Activated CD8-positive, alpha-beta memory T cell treated with anti-CD3 and anti-CD28 coated beads for 1 hour (primary cell): ENCODE results near the gene TMEM184A.

Experiments used
- DNase-seq, 2 donors: peaks; one replicate each; pipeline ENCODE4 v3.0.0-alpha.2; 2020; ENCODE audit warnings: low read depth in 1 of 2; ENCODE audit errors: extremely low read depth in 1 of 2

The TMEM184A gene

DNA sequence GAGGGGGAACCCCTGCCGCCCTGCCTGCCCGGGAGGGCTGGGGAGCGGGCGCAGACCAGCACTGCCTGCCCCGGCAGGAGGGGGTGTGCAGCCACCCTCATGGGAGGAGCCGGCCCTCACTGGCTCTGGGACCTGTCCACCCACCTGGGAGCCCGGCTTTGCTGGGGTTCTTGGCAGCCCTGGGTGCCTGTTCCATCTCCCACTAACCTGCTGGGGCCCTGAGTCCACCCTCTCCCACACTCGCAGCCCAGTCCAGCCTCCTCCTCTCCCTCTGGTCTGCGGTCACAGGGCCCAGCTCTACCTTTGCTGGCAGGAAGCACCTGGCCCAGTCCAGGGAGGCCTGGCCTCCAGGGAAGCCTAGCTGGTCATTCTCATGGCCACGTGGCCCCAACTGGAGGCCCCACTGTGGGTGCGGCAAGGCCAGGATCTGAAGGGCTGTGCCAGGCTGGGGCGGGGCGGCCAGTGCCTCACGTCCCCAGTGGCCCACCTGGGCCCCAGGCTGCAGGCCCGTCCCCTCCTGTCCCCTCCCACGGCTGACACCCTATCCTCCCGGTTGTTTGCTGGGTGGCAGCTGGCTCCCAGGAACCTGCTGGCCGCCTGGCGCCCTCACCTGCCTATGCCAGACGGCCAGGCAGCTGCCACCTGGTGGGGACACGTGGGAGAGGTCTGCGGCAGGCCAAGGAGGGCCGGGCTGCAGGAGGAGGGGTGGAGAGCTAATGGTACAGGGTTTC, at the start of gene TMEM184A:
Gene TMEM184A (minus strand): TSS at position 393 of the 731 bp plus-strand sequence. CDS start 721 bp downstream, outside the sequence.
- no peak for DNase-seq

DNA sequence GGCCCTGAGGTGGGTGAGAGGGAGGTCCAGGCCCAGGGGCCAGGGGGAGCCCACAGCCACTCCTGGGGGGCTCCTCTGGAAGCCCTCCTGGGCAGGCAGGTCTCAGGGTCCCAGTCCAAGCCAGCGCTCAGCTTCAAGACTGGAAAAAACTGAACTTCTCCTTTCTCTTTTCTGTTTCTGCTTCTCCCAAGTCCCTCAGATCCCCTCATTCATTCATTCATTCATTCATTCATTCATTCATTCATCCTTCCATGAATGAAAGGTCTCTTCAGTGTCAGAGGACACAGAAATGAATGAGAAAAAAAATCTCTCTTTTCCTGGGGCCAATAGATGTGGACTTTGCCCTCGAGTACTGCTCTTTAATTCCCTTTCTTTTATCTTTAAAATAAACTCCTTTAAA, 48.4 kb upstream of the TMEM184A start:
- DNase-seq, result no peak

DNA sequence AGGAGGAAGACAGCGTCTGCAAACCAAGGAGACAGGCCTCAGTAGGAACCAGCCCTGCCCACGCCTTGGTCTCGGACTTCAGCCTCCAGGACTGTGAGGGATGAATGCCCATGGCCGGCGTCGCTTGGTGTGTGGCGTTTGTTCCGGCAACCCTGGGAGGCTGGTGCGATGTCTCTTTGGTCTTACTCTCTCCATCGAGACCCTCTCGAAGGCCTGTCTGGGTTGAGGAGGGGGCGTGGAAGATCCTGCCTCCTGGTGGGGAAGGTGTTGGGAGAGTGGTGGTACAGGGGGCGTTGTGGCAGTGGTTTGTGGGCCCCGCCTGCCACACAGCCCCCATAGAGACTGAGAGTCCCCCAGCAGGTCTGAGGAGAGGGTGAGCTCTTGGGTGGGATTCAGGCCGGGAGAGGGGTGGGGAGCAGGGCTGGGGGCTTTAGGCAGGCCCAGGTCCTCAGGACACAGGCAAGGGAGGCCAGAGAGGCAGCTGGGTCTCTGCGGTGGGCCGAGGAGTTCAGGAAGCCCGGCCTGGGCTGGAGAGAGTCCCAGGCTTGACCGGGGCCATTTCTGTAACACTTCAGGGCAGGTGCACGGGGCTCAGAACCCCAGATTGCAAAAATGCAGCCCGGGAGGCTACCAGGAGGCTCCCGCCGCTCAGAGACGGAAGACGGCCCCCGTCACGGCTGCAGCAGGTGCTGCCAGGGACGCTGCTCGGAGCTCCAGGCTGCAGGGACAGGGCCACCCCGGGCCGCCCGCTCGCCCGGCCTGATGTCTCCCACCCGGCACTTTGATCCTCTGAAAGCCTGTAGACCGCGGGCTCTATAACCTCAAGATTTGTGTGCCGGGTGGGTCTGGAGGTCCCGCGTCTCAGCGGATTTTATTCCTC, 47.6 kb upstream of the TMEM184A start:
- no peak for DNase-seq

DNA sequence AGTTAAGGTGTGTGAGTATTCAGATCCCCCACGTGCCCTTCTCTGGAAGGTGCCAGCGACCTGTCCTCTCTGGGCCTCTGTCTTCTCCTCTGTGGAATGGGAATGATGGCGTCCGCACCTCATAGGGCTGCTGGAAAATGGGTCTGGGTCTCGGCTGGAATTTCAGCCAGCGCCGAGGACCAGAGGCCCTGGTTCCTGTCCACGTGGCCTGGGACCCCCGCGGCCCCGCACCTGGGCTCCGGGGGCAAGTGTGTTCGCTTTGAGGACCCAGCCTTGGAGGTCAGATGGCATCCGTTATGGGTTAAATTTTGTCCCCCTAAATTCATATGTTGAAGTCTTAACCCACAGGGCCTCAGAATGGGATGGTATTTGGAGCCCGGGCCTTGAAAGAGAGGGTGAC, 46.4 kb upstream of the TMEM184A start:
- no peak for DNase-seq

DNA sequence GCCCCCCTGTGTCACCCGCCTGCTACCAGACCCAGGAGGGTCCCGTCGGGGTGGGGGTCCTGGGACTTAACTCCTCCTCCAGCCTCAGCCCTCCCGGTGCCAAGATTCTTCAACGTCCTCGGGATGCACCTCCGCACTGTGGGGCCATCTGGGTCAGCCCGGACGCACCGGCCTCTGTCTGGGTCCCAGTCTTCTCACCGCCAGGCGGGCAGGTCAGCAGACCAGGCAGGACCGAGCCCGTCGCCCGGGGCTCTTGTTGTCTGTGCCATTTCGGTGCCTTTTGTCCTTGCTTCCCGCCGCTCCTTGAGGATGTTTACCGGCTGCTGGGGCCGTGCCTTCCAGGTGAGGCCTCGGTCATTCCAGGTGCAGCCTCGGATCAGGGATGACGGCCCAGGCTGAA, 46.0 kb upstream of the TMEM184A start:
- no peak for DNase-seq

DNA sequence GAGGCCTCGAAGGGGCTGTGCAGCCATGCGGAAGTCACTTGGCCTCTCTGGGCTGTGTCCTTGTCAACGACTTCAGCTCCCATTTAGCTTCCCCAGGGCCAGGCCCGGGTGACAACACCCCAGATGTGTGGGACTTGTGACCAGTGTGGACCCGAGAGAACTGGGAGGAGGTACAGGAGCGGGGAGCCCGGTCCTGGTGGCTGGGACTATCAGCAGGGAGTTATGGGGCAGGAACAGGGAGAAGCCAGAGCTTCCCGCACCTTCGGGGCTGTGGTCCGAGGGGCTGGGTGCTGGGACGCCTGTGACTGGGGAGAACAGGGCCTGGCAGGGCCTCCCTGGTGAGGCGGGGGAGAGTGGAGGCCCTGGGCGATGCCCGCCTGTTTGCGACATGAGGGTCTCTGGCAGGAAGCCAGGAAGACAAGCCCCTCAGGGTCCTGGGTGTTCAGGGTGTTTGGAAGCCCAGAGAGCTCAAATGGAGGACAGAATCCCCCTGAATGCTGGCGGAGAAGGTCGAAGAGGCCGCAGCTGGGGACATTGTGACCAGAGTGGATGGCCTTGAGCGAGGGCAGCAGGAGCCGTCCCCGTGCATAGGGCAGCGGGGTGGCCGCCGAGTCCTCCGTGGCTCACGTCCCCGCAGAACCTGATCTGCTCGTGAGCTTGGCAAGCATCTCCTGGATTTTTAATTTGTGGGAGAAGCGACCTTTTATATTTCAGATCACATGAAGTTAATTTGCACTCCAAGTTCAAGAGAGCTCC, 43.8 kb upstream of the TMEM184A start:
- no peak for DNase-seq

DNA sequence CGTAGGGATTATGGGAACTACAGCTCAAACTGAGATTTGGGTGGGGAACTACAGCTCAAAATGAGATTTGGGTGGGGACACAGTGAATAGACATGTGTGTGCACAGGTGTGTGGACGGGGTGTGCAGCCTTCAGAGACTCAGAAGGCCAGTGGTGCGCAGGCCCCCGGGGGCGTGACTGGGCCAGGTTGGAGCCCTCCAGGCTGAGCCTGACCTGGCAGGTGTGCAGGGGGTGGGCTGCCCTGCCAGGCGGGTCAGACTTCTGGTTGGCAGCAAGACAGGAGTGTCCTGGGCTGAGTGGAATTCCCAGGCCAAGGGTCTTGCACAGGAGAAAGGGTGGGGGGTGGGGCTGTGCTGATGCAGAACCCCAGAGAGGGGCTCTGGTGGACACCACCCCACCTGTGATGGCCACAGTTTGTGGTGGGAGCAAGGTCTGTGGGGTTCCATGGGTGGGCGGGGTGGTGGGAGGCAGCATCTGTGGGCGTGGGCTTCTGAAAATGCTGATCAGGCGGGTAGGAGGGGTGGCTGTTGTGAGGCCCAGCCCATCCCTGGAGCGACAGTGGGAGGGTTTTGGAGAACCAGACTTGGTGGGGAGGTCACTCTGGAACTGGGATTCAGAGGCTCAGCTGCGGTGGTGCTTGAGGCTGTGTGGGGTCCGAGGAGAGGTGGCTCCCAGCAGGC, 43.1 kb upstream of the TMEM184A start:
- DNase-seq, result no peak

DNA sequence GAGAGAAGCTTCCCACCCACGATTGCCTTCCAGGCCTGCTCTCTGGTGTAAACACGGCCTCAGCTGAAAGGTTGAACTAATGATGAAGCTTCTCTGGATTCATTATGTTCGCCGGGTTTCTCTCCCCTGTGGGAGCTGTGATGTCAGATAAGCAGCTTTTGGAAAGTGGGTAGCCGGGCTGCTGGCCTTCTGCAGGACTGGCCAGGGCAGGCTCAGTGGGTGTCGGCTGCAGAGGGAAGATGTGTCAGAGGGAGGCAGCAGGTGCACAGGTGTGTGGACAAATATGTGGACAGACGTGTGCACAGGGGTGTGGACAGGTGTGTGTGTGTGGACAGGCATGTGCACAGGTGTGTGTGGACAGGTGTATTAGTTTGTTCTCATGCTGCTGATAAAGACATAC, 42.3 kb upstream of the TMEM184A start:
- no peak for DNase-seq

DNA sequence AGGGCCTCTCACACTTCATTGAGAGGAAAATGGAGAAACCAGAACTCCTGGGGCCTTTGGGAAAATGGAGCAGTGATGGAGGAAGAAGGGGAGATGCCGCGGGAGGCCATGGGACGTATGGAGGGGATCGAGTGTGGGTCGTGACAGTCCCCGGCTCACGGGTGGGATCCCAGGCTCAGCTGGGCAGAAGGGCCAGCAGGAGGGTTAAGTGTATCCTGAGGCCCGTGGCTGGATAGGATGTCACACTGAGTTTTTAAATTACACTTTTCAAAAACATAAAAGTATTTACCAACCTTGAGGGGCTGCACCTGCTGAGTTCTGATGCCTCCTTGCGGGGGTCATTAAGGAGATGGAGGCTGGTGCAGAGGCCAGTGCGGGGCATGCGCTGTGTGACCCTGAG, 41.8 kb upstream of the TMEM184A start:
- no peak for DNase-seq

DNA sequence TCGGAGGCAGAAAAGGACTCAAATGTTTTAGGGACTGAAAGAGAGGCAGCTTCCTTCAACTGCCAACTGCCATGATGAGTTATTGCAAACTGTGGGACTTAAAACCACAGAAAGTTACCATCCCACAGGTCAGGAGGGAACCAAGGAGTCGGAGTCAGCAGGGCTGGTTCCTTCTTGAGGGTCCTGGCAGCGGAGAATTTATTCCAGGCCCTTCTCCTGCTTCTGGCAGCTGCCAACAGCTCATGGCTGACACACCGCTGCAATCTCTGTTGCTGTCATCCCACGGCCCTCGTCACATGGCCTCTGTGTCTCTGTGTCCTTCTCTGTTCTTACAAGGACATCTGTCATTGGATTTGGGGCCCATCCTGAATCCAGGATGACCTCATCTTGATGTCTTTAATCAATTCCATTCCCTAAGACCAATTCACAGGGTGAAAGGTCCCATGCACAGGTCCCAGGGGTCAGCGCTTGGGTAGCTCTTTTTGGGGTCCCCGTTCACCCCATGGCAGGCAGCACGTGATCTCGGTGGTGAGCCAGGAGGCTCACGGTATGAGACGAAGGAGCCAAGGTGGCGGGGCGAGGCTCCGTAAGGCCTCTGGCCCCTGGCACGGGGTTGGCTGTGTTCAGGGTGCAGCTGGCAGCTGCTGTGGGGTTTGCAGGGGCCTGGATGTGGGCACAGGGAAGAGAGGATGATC, 41.2 kb upstream of the TMEM184A start:
- DNase-seq, result no peak

DNA sequence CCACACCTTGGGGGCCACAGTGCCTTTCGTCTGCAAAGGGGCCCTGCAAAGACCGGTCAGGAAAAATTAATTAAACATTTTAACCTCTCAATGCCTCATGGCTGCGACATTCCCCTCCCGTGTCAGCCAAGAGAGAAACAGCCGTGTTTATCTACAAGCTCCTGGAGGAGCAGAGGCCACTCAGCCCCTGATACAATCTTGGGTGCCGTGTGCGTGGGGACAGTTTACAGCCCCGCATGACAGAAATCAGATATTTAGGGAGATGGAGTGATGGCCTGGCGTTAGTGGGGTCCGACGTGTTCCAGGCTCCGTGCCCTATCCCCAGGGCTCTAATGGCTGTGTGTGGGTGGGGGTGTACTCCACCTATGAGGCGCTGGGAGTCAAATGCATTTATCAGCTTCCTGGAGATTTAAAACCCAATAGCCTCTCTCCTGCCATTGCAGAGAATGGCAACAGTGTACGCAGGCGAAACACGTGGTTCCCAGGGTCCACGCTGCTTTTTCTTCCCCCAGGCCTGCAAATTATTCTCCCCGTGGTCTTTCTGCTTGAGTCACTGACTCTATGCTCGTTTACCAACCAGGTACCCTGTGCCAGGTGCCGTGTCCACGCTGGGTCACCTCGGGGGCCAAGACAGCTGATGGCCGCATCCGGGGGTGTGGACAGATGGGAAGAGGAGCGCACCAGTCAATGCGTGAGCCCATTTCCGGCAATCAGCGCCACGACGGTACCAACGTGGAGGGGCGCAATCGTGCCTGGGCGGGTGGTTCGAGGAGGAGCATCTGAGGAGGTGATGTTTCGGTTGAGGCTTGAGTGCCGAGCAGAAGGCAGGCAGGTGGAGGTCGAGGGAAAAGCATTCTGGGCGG, 40.4 kb upstream of the TMEM184A start:
- no peak for DNase-seq

DNA sequence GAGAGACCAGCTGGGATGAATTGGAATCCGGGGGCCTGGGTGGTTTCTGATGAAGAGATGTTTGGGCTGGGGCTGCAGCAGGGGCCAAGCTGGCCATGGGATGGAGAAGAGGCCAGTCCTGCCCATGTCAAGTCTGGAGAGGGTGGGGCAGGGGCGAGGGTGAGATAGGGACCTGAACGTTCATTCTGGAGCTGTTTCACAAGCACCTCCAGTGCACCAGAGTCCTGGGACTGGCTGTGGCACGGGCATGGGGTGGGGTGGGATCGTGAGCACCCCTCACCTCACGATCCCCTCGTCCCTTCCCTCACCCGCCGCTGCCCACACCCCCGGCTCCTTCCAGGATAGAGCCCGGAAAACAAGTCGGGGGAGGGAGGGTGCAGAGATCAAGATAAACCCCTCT, 39.6 kb upstream of the TMEM184A start:
- DNase-seq, result no peak

DNA sequence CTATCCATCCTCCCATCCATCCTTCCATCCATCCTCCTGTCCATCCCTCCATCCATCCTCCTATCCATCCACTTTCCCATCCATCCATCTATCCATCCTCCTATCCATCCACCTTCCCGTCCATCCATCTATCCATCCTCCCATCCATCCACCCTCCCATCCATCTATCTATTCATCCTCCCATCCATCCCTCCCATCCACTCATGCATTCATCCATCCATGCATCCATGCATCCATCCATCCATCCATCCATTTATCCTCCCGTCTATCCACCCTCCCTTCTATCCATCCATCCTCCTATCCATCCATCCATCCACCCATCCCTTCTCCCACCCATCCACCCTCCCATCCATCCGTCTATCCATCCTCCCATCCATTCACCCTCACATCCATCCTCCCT, 39.0 kb upstream of the TMEM184A start:
- DNase-seq, result no peak

DNA sequence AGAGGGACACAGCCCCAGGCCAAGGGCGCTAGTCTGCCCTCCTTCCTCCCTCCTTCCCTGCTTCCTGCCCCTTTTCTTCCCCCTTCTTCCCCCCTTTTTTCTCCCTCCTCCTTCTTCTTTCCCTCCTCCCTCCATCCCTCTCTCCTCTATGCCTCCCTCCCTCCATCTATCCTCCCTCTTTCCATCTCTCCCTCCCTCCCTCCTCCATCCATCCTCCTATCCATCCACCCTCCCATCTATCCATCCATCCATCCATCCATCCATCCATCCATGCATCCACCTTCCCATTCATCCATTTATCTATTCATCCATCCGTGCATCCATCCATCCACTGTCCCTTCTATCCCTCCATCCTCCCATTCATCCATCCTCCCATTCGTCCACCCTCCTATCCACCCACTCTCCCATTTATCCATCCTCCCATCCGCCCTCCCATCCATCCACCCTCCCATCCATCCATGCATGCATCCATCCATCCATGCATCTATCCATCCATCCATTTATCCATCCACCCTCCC, 38.0 kb upstream of the TMEM184A start:
- DNase-seq, result no peak

DNA sequence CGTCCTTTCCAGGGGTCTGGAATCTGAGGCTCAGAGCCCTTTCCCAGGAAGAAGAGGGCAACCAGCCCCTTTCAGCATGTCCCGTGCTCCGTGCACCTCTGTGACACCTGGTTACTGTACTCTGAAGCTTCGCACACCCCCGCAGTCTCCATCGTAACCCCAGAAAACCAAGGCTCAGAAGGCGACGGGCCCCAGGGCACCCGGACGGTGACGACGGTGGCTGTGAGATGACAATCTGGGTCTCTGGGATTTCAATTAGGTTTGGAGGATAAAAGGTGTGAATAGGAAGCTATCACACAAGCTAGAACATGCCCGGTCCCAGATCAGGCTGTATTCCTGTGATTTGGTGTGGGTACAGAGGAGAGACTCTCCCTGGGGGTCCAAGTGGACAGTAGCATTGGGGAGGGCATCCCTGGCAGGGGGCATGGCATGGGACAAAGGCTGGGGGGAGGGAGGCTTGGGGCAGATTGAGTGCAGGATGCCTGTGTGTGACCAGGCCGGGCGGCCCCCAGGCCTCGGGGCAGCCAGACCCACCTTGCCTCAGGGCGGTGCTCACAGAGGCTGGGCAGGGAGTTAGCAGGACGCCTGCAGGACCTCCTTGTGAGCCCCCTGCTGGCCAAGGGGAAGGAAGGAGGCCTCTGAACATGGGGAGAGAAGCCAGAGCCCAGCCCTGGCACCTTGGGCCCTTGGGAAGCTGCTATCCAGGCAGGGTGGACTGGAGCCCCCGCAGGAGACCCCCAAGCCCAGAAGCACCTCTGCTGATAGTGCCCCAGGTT, 37.3 kb upstream of the TMEM184A start:
- DNase-seq, result no peak

DNA sequence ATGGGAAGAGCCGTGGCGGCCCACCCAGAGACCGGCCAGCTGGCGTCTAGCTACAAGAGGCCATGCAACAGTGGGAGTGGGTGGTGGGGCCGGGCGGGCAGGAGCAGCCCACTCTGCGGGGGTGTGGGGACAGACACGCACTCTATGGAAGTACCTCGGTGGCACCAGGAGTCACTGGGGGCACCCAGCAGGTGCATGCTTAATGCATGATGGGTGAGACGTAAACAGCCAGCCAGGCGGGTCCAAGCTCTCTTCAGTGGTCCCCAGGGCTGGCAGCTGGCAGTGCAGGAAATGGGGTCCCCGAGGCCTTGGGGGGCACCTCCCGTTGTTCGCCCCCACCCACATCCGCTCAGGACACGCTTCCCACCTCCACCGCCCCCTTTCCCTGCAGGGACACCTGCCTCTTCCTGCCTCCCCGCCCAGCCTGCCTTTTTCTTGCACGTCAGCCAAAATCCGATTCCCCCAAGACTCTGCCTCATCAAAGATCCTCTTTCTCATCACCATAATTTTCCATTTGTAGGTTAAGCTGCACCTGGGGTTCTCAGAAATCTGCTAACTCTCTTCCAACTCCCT, 36.4 kb upstream of the TMEM184A start:
- no peak for DNase-seq

DNA sequence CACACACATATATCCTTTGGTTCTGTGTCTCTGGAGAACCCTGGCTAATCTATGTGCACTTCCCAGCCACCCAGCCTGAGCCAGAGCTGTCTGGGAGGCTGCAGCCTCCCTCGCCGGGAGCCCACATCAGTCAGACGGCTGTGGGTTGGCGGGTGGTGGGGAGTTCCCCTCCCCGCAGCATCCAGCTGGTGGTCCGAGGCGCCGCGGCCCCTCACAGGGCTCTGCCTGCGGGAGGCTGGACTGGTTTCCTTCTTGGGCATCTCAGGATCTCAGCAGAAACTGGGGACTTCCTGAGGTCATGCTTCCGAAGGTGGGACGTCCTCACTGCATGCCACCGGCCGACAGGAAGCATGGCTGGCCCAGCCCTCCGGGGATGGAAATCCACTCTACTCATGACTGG, 35.9 kb upstream of the TMEM184A start:
- DNase-seq, result no peak

DNA sequence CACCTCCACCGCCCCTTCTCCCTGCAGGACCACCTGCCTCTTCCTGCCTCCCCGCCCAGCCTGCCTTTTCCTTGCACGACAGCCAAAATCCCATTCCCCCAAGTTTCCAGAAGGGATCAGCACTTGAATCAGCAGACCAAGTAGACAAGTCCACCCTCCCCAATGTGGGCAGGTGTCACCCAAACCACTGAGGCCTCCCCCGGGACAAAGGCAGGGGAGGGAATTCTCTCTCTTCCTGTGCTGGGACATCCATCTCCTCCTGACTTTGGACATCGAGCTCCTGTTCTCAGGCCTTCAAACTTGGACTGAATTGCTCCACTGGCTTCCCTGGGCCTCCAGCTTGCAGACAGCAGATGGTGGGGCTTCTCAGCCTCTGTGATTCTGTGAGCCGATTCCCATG, 35.4 kb upstream of the TMEM184A start:
- DNase-seq, result no peak
